GM10266 (cell line): ENCODE data around the gene SLC17A1.
"Not testable (repeated sequence)": the region's sequence is repeated elsewhere in the genome, so short reads cannot be mapped to it uniquely, and the experiment has no call there.

ENCODE experiments used
- DNase-seq: peaks from one replicate; pipeline ENCODE4 v3.0.0; 2012; ENCODE audit errors: extremely low spot score
- TF ChIP-seq, protein P1 (sequence below): IDR thresholded peaks from 2 replicates; pipeline ENCODE4 v1.5.1; 2012; ENCODE audit warnings: mild to moderate bottlenecking, low read depth; ENCODE audit not compliant: control insufficient read depth, insufficient read depth; ENCODE audit errors: missing control alignments

Gene SLC17A1

DNA sequence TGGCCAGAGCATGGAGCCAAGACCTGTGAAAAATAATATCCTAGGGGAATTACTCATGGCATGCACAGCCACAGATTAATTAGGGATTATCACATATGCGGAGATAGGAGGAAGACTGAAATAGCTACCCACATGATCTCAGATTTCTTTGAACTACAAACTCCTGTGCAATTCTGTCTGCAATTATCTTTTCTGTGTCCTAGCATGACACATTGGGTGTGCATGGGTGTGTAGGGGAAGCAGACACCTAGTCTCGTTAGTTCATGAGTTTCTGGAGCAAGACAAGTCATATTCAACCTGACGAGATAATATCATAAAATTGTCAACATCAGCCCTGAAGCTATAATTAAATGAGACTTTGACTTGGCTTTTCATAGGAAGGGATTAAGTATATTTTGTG lies 80.9 kb downstream of the SLC17A1 start:
- no peak for DNase-seq
- TF ChIP-seq, protein P1, sequence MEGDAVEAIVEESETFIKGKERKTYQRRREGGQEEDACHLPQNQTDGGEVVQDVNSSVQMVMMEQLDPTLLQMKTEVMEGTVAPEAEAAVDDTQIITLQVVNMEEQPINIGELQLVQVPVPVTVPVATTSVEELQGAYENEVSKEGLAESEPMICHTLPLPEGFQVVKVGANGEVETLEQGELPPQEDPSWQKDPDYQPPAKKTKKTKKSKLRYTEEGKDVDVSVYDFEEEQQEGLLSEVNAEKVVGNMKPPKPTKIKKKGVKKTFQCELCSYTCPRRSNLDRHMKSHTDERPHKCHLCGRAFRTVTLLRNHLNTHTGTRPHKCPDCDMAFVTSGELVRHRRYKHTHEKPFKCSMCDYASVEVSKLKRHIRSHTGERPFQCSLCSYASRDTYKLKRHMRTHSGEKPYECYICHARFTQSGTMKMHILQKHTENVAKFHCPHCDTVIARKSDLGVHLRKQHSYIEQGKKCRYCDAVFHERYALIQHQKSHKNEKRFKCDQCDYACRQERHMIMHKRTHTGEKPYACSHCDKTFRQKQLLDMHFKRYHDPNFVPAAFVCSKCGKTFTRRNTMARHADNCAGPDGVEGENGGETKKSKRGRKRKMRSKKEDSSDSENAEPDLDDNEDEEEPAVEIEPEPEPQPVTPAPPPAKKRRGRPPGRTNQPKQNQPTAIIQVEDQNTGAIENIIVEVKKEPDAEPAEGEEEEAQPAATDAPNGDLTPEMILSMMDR, result no peak

DNA sequence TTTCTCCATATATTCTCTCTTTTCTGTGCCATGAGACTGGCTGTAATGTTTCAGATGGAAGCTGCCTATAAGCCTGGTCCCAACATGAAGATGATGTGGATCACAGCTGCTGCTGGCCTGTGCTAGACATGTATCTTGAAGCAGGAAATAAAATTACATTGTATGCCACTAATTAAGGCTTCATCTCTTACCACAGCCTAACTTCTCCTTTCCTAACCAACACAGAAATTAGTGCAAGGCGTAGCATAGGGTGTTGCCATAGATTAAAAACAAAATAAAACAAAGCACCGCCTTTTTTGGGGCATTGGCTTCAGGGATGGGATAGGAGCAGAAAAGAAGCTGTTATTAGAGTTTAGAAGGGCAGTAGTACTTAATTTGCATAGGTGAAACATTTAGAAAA lies 82.0 kb downstream of the SLC17A1 start:
- DNase-seq, result no peak
- TF ChIP-seq, protein P1, result no peak

GRCh38 chr6:25748601-25749517 lies 83.0 kb downstream of the SLC17A1 start:
- DNase-seq, result not testable (repeated sequence)

- TF ChIP-seq, protein P1, result no peak
These were observed 83.8 kb downstream of the SLC17A1 start for GRCh38 chr6:25748049-25748448.

GRCh38 chr6:25747477-25747876 lies 84.4 kb downstream of the SLC17A1 start:
- no peak for DNase-seq
- TF ChIP-seq, protein P1, result no peak

More at GRCh38 chr6:25748049-25748448, 83.8 kb downstream of the SLC17A1 start:
- DNase-seq, result no peak

DNA sequence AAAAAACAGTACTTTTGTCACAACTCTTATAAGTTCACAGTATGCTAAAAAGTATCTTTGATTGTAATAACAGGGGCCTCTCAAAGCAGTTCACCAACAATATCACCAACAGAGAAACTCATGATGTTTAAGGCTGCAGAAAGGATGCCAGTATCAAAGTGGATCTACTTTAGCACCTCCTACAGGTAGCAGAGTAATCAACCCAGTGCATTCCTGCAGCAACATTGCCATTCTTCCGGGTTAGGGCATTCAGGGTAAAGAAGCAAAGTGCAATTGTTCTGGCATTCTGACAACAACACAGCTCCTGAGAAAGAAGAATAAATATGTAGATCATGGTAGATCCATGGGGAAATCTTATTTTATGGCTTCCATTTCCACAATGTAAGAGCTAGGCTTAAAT lies 84.9 kb downstream of the SLC17A1 start:
- no peak for DNase-seq
- TF ChIP-seq, protein P1, result no peak

DNA sequence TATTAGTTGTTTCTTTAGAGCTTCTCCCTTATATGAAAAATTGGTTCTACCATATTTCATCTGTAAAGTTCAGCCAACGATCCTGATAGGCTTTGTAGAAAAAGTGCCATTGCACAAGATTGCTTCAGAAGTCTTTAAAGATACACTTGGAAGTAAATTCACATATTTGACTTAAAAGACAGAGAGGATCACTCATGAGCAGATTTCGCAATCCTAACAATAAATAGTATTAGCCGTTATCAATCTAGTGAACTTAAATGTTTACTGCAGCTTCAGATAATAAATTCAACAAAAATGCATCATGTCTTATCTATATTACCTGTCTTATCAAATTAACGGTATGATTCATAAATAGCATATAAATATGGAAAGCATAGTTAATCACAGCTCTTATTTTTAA lies 86.0 kb downstream of the SLC17A1 start:
- DNase-seq, result no peak
- TF ChIP-seq, protein P1, result no peak
